GM19324 (cell line): ENCODE results near the gene CCDC57.

Source experiments
- ATAC-seq: cut with Tn5 transposase; IDR thresholded peaks from one replicate; pipeline ENCODE4 v1.9.1; 2021; ENCODE audit warnings: mild to moderate bottlenecking, moderate library complexity; ENCODE audit not compliant: unreplicated experiment, low FRiP score

The CCDC57 gene

DNA sequence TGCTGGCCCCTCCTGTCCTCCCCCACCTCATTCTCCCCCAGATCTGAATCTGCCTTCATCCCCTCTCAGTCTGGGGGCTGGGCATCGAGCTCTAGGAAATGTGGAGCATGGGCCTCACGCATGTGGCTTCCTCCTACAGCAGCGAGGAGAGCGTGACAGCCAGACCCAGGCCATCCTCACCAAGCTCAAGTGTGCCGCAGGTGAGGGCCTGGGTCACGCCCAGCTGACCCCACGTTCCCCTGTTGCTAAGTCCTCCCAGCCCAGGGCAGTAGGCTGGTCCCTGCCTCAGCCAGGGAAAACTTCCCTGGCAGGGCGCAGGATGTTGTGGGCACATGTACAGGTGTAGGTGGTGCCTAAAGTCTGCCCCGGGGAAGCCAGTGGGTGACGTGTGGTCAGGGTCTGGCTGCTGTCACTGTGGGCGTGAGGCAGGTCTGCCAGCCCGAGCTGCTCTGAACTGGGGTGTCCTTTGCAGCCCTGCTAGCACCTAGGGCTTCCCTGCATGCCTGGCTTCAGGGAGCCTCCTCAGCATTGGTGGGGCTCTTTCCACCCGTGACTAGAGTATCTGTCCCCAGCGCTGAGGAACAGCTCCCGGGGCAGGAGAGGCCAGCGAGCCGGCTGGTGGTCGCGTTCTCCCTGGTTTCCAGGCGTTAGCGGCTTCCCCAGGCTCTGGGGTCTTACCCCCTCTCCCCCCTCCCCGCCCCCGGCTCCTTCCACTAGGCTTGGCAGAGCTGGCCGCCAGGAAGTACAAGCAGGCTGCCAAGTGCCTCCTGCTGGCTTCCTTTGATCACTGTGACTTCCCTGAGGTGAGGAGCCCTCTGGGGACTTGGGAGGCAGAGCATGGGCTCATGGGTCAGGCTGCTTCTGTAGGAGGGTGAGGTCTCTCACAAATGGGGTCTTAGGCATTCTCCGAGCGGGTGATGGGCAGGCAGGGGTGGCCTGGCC lies 157.3 kb downstream of the CCDC57 start:
- no peak for ATAC-seq

- no peak for ATAC-seq
These were observed 158.2 kb downstream of the CCDC57 start for GRCh38 chr17:82054351-82055022.

- no peak for ATAC-seq
These were observed 158.9 kb downstream of the CCDC57 start for GRCh38 chr17:82053556-82054263.

- ATAC-seq: no peak
These were observed 159.5 kb downstream of the CCDC57 start for GRCh38 chr17:82053130-82053529.

- no peak for ATAC-seq
These were observed 160.0 kb downstream of the CCDC57 start for GRCh38 chr17:82052638-82053059.

DNA sequence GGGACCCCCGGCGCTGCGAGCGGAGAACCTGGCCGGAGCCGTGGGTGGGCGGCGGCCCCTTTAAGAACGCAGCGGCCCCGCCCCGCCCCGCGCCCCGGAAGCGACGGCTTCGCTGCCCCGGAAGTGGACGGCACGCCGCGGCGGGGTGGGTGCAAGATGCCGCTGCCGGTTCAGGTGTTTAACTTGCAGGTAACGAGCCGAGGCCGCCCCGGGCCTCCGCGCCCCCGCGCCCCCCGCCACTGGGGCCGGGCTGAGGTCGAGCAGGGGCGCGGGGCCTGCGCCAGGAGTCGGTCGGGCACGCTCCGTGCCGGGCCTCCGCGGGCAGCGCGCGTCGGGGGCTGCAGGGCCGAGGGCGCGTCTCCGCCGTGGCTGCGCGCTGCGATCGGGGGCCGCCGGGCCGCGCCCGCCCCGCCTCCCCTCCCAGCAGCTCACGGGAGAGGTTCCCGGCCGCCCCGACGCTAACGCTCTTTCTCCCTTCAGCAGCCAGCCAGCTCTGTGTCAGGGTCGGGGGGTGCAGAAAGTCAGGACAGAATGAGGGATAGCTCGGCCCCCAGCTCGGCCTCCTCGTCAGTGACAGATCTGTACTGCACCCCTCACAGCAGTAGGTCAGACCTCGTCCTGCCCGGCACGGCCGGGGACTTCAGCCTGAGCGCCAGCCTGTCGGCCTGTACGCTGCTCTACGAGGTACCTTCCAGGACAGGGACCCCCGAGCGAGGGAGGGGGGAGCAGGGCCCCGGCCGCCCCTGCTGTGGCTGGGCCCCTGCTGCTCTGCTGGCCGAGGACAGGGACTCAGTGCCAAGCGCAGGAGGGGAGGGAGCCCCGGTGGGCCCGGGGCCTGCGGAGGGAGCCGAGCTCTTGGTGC lies 160.6 kb downstream of the CCDC57 start, which contains the start of the genes GPS1 and RFNG:
GPS1 (plus strand) TSS at position 123 of the 862 bp plus-strand sequence; CDS start at position 157, 34 bp downstream.
RFNG (minus strand) TSS at position 36 of the 862 bp plus-strand sequence. CDS start 45 bp downstream, outside the sequence.
- peak; percentile 49 for ATAC-seq
